HG03342 (cell line): ENCODE results near the gene ARL6IP1.
"Not testable (repeated sequence)": the region's sequence is repeated elsewhere in the genome, so short reads cannot be mapped to it uniquely, and the experiment has no call there.

Experiments used
- ATAC-seq: cut with Tn5 transposase; IDR thresholded peaks from one replicate; pipeline ENCODE4 v1.9.1; 2021; ENCODE audit warnings: mild to moderate bottlenecking, moderate library complexity; ENCODE audit not compliant: unreplicated experiment

Gene ARL6IP1

DNA sequence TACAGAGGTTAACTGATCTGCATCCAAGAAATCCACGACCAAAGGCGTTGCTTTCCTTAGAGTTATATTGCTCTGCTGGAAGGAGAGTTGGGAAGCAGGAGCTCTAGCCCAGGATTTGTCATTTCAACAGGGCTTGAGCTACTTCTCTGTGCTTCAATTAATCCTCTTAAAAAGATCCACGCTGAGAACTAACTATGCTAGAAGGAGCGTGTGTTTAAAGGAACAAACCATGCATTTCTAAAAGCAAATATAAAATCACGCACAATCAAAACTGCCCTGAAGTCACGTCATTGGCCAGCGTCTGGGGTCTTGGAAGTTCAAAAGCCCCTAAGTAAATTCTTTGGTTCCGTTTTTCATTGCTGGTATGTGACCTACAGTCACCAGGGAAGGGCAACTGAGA, 1.1 kb downstream of the ARL6IP1 start:
- ATAC-seq: no peak

DNA sequence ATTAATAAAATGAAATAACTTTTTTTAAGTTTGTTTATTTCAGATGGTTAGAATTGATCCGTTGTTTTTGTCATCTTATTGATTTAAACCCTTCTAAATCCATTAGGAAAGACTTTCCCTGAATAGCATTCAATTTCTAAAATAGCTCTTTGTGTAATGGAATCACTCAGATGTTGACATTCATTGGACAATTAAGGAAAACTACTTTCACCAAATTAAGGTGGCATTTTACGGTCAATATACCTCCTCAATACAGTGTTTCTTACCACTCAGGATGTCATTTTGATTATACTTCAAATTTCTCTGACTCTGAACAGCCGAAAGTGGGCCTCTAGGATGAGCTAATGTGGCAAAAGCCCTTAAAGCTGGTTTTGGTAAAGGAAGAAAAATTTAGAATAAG, 1.8 kb downstream of the ARL6IP1 start:
- ATAC-seq: no peak

DNA sequence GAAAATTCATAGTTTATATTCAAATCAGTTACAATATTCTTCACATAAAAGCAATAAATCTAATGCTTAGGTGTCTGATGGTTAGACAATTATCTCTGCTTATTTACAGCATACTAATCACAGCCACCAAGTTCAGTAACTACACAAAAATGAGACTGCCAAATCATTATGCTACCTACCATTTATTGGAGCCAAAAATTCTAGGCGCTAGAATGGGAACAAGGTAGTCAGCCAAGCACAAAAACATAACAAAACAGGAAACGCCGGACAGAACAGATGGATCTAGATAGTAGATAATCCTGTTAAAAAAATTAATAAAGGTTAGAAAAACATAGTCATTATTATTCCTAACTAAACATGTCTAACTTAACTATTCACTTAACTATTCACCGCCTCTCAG, 3.6 kb downstream of the ARL6IP1 start:
- no peak for ATAC-seq

DNA sequence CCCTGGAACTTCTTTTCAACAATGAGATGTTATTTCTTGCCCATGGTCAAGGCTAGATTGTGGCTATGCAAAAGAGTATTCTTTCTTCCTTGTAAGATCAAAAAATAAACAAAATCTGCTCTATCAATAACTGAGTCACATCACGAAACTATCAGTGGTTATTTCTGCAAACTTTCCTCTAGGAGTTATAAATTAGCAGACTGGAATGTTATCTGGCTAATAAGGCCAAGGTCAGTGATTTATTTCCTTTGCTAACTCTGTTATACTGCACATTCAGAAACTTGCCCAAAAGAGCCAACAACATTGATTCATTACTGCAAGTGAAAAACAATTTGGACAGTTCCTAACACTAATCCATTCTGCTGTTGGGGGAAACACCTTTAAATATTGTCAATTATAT, 5.0 kb downstream of the ARL6IP1 start:
- ATAC-seq: no peak

DNA sequence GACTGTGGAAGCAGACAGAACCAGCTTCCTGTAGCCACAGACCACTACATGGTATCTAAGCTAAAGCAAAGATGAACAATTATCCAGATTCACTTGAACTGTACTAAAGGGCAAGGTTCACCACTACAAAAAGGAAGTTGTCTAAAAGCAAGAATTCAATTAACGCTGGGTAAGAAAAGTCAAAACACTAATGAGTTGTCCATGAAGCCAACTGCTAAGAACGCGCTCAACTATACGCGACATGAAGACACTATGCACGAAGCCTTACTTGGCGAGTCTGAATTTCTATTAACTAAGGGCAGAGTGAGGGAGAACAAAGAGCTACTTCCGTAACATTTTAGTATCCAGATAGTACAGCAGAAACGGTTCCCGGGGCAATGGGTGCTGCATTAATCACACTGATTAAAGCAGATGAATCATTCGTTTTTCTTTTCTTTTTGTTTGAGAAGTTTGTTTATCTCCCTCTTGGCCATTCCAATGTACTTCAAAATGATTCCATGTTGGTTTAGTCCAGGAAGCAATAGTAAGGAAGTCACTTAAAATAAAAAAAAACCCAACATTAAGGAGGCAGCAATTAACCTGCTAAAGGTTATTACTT, 8.4 kb downstream of the ARL6IP1 start:
- no peak for ATAC-seq

DNA sequence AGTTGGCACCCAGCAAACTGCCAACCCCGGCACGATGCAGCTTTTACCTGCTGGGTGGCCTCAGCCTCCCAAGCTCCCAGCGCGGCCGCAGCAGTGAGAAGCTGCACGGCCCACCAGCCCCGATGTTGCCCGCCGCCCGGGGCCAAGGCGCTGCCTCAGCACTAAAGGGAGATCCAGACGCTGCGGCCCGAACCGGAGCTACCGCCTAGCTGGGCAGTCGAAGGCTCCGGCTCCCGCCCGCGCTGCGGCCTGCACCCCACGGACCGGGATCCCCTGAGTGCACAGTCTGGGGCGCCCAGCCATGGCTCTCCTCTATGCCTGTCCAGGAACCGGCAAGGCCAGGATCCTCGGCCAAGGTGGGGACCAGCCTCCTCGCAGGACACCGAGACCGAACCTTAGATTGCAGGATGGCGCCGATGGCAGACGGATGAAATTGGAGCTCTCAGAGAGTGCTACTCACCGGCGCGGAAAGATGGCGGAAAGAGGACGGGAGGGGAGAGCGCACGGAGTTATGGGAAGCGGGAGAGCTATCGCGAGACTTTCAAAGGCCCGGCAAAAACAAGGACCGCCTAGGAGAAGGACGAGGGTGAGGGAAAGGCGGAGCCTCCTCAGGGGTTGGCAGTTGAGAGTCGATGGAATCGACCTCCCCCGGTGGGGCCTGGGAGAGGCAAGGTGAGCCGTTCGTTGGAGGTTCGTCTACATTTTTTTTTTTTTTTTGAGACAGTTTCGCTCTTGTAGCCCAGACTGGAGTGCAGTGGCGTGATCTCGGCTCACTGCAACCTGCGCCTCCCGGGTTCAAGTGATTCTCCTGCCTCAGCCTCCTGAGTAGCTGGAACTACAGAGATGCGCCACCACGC, 11.3 kb downstream of the ARL6IP1 start, which contains the start of gene RPS15A:
RPS15A (minus strand) TSS at position 485 of the 857 bp plus-strand sequence. CDS start 1,221 bp downstream, outside the sequence.
- ATAC-seq: peak; percentile 91

DNA sequence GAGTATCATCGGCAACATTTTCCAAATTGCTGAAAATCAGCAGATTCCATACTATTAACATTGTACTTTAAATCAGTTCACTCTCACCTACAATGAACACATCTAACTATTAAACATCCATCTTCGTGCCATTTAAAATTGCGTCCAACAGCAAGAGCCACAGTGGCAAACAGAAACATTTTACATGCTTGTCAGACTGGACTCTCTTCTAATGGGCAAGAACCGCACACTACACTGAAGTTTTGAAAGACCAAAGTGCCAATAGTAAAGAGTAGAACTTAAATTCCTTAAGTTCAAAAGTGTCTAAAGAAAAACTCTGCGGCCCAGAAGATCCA, 11.9 kb downstream of the ARL6IP1 start:
- ATAC-seq: no peak

DNA sequence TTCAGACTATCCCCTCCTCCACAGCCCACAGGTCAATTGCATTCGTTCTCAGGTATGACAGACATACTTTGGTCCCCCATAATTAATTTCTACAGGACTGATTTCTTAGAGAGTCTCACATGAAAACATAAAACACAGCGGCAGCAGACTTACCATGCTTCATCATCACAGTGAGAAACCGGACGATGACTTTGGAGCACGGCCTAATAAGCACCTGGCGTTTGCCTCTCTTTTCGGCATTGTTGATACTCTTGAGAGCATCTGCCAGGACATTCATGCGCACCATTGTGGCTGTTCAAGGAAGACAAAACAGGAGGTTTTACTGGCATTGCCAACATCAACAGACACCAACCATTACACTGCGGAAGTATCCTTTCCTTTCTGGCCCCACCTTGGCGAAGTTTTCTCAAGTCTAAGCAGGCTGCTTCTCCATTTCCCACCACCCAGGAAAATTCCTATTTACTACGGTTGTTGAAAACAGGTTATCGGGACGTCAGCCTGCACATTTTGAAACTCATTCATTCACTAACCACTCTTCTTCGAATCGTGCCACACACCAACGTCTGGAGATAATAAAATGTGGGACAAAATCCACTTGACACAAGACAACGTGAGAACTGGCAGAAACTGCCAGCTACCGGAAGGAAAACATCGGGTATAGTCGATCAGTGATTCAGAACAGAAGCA, 12.4 kb downstream of the ARL6IP1 start:
- ATAC-seq: no peak

DNA sequence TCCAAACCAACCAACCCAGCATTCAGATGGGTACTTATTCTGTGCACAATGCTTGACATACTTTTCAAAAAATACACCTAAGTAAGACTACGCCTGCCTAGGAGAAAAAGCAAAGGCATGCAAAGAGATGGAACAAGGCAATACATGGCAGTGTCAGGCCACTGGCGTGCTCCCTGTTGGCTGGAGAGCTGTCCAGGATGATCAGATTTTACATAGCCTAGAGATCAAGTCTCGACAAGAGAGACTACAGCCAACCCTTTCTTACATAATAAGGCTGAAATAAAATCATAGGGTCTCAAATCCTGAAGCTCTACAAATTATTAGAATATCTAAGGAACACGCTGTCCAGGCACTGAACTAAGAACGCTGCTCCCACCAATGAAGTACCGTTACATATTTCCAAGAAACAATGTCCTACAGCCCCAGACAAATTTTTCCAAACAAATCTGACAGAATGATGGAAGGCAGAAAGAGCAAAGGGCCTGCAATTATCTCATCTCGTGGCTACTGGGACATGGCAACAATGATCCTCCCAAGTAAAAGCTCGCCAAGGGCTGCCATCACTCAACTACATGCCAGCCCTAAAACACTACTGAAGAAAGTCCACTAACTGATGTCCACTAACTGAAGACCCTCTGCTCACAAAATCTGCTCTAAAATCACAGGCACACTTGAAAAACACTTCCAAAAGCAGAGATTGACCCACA, 16.3 kb downstream of the ARL6IP1 start:
- no peak for ATAC-seq

DNA sequence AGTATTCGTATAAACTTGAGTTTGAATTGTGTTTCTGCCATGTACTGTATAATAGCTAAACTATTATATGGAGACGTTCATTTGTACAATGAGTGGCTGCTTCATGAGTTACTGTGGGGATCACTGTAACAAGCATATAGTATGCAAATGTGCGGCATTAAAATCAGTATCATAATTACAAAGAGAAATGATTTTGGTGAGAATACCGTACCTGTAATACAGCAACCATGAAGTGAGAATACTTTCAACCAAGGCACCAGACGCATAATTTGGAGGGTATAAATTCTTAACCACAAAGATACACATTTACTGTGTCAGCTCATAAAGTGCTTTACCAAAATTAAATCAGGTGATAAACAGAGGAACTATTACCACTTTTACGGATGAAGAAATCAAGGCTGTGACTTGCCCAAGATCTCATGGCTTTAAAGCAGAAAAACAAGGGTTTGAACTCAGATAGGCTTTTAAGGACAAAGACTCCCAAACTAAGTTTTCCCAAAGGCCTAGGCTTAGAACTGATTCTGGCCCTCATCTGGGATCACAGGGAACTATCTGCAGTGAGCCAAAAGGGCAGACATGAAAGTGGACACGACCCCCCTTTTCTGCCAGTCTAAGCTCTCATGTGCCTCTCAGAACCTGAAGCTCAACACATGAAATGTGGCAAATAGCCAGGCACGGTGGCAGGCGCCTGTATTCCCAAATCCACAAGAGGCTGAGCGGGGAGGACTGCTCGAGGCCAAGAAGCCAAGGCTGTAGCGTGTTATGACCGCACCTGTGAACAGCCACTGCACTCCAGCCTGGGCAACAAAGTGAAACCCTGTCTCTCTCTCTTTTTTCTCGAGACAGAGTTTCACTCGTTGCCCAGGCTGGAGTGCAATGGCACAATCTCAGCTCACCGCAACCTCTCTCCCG, 17.7 kb downstream of the ARL6IP1 start:
- ATAC-seq: no peak

DNA sequence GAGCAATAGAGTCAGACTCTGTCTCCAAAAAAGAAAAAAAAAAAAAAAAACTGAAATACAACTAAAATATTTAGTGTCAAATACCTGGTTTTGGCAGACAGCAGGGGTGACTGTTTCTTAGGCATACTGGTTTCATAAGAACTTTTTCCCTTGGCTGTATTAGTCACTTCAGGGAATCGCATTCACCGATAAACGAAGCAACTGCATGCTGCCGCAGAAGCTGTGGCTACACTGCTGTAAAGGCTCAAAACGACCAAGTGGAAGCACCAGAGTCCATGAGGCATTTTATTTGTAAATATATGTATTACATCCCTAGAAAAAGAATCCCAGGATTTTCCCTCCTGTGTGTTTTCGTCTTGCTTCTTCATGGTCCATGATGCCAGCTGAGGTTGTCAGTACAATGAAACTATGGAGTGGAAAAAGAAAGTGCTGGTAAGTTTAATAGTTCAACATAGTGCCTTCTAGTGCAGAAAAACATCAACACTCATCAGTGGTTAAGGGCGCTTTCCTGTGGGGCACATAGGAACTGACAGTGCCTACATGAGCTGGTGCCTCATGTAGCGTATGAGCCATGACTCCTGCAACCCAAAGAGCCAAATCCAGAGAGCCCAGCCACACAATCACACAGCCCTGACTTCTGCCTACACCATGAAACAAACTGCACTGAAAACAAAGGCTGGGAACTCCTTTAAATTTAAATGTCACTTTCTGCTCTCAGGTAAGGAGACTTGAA, 18.5 kb downstream of the ARL6IP1 start:
- no peak for ATAC-seq

DNA sequence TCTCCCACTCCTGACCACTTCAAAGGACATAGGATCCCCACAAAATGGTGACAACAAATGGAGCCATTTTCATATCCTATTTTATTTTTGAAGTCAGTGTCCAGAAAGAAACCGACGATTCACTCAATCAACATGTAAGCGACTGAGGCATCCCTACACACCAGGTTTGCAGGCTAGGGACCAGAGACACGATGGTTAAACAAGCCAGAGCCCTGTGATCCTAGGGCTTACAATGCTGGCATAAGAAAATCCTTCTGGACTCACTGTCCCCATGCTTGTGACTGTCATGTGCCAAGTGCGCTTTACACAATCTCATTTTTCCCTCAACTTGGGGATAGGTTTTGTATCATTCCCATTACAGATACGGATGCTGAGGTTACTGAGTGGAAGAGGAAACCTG, 20.1 kb downstream of the ARL6IP1 start:
- not testable (repeated sequence) for ATAC-seq

DNA sequence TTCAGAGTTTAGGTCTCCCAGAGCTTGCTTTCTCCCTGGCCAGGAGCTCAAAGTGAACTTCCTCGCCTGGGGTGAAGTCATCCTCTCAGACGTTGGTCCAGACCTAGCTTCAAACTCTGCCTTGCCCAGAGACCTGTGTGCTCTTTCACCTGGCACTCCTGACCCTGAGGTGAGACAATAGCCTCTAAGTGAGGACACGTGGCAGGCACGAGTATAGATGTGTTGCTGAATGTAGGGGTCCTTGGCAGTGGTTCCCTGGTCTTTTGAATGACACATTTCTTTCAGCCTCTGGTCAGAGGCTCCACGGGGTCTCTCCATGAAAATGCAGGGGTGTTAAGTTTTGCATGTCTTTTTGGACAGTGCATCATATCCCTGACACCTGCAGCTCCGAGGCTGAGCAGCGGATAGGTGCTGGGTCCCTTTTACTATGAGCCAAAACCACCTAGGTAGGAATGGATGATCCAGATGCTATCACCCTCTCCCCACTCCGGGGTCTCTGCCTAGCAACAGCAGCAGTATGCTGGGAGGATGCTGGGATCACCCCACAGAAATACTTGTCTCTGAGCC, 20.8 kb downstream of the ARL6IP1 start:
- ATAC-seq: not testable (repeated sequence)

DNA sequence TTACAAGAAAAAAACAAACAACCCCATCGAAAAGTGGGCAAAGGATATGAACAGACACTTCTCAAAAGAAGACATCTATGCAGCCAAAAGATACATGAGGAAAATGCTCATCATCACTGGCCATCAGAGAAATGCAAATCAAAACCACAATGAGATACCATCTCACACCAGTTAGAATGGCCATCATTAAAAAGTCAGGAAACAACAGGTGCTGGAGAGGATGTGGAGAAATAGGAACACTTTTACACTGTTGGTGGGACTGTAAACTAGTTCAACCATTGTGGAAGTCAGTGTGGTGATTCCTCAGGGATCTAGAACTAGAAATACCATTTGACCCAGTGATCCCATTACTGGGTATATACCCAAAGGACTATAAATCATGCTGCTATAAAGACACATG, 23.7 kb downstream of the ARL6IP1 start:
- not testable (repeated sequence) for ATAC-seq

DNA sequence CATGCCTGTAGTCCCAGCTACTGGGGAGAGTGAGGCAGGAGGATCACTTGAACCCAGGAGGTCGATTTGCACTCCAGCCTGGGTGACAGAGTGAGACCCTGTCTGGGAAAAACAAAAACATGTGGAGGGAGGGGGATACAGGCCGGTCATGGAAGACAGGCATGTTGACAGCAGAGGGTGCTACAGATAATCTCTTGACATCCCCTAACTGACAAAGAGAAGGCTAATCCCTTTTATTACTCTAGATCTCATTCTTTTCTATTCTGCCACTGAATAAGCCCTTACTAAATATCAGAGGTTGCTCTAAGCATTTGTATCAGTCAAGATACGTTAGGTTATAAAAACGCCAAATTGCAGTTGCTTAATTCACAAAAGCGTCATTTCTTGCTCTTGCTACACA, 25.0 kb downstream of the ARL6IP1 start:
- not testable (repeated sequence) for ATAC-seq

DNA sequence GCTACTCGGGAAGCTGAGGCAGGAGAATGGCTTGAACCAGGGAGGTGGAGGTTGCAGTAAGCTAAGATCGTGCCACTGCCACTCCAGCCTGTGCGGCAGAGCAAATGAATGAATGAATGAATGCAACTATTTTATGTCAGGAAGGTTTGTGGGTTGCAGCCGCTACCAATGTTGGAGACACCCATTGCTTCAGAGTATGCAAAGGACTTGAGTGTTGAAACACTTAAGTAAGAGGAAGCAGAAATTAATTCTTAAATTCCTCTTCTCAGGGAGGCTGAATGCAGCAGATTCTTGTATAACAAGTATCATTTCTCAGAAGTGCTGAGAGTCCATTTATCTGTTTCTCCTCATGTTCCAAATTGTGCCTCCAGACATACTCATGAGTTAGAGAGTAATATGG, 26.7 kb downstream of the ARL6IP1 start:
- ATAC-seq: not testable (repeated sequence)

DNA sequence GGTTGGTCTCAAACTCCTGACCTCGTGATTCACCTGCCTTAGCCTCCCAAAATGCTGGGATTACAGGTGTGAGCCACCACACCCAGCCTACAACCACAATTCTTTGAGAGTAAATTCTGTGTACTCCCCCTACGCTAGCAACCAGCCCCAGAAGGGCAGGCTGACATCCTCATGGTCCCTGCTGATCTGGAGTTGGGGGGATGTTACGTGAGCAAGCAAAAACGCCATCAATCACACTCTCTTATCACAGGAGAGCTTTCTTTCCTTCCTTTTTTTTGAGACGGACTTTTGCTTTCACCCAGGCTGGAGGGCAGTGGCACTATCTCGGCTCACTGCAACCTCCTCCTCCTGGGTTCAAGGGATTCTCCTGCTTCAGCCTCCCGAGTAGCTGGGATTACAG, 29.2 kb downstream of the ARL6IP1 start:
- not testable (repeated sequence) for ATAC-seq

DNA sequence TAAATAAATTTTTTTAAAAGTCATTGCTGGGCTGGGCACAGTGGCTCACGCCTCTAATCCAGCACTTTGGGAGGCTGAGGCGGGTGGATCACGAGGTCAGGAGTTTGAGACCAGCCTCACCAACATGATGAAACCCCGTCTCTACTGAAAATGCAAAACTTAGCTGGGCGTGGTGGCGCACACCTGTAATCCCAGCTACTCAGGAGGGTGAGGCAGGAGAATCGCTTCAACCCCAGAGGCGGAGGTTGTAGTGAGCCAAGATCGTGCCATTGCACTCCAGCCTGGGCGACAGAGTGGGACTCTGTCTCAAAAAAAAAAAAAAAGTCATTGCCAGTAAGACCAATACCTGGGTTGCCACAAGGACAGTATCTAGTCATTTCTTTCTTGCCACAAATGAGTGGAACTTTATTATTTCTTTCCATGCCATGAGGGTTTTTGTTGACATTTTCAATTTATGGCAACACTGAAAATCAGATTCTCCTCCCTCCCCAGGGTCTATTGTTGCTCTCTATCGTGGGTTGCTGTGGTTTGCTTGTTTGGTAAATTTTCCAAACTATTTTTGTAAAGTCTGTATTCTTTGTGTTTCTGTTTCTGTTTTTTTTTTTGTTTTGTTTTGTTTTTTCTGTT, 30.9 kb downstream of the ARL6IP1 start:
- ATAC-seq: not testable (repeated sequence)

DNA sequence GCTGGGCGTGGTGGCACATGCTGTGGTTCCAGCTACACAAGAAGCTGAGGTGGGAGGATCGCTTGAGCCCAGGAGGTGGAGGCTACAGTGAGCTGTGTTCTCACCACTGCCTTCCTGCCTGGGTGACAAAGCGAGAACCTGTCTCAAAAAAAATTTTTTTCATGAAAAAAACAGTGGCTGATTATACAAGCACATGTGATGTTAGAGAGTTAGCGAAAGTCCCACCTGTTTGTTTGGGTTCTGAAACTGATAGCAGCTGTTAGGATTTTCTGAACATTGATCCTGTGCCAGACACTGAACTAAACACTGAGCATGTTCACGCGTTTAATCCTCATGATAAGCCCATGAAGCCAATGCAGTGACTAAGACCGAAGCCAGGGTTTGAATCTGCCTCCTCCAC, 34.1 kb downstream of the ARL6IP1 start:
- ATAC-seq: peak; percentile 48
